AG09309 (cell line): ENCODE results near the gene QSER1.

Experiments used
- DNase-seq: peaks from one replicate; pipeline ENCODE4 v3.0.0-alpha.2; 2010; ENCODE audit warnings: low read depth
- H3K4me3 ChIP-seq: 2 replicates; pipeline ENCODE4 v1.5.1; 2011; ENCODE audit warnings: mild to moderate bottlenecking, low read depth, low read length, moderate library complexity; ENCODE audit not compliant: control insufficient read depth
- TF ChIP-seq, protein P1 (sequence below): IDR thresholded peaks from 2 replicates; pipeline ENCODE4 v1.5.1; 2011; ENCODE audit warnings: mild to moderate bottlenecking, low read depth, low read length, inconsistent platforms; ENCODE audit not compliant: insufficient read depth, control insufficient read depth; ENCODE audit errors: missing control alignments

Gene QSER1

DNA sequence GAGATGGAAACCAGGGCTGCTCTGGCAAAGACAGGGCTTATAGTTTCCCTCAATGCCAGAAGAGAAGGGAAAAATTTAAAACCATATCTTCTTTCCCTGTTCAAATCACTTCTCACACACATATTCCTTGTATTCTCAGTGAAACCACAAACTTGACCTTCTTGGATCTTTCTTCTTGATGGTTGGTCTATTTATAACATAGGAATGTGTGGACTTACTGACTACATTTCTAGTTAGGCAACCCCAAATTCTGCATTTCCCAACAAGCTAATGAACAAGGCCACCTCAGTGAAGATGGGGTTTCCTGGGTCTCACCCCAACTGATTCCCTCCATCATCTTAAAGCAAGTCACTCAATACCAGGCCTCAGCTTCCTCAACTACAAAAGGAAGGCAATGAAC is 3.8 kb upstream of the QSER1 start:
- TF ChIP-seq, protein P1, sequence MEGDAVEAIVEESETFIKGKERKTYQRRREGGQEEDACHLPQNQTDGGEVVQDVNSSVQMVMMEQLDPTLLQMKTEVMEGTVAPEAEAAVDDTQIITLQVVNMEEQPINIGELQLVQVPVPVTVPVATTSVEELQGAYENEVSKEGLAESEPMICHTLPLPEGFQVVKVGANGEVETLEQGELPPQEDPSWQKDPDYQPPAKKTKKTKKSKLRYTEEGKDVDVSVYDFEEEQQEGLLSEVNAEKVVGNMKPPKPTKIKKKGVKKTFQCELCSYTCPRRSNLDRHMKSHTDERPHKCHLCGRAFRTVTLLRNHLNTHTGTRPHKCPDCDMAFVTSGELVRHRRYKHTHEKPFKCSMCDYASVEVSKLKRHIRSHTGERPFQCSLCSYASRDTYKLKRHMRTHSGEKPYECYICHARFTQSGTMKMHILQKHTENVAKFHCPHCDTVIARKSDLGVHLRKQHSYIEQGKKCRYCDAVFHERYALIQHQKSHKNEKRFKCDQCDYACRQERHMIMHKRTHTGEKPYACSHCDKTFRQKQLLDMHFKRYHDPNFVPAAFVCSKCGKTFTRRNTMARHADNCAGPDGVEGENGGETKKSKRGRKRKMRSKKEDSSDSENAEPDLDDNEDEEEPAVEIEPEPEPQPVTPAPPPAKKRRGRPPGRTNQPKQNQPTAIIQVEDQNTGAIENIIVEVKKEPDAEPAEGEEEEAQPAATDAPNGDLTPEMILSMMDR, result no peak
- no peak overlapping the region for H3K4me3 ChIP-seq
- DNase-seq, result peak; percentile 50

GRCh38 chr11:32890843-32891656 is 1.6 kb upstream of the QSER1 start:
- DNase-seq, result no peak
- TF ChIP-seq, protein P1, result no peak
- H3K4me3 ChIP-seq, result no peak overlapping the region

GRCh38 chr11:32891657-32892354 is 805 bp upstream of the QSER1 start:
- DNase-seq, result no peak
- H3K4me3 ChIP-seq, result peak overlapping the region; percentile 95
- TF ChIP-seq, protein P1, result no peak

DNA sequence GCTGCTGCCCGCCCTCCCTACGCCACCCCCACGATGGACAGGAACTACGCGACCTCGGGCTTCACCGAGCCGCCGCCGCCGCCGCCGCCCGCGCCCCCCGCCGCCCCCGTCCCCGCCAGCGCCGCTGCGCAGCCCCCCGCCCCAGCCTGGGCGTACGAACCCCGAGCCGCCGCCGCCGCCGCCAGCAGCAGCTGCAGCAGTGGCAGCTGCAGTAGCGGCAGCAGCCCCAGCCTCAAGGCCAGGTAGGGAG is 407 bp downstream of the QSER1 start:
- TF ChIP-seq, protein P1, result no peak
- peak overlapping the region; percentile 95 for H3K4me3 ChIP-seq
- DNase-seq, result no peak

DNA sequence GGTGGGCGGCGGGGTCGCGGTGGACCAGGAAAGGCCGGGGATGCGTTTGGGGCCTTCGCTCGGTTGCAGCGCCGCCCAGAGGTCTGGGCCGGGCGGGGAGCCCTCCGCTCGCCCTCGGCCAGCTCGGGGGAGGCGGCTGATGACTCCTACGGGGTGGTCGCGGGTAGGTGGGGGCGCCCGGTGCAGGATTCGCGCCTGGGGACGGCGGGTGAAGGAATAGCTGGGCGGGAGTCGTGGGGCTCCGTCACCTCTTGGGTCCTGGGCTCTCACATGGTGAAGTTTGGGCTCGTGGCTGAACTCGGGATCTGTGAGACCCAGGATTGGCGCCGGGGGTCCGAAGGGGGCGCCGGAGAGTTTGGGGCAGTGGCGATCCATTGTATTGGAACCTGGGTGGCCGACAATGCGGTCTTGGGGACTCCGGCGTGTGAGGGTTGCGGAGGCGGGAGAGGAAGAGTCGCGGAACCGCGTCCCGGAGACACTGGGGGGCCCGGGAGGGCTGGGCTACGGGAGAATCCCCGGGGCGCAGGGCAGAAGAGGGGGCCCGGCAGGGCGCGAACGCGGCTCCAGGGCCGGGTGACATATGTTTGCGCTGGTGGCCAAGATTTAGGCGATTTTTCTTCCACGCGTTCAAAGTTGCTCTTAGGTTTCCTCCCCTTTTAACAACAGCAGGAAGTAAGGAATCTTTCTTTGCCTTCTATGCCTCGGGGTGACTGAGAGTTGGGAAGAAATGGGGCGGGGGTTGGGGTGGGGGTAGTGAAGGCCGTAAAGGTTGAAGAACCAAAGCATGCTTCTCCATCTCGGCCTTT is 935 bp downstream of the QSER1 start:
- DNase-seq, result no peak
- TF ChIP-seq, protein P1, result peak; percentile 2
- peak overlapping the region; percentile 95 for H3K4me3 ChIP-seq

- peak; percentile 29 for DNase-seq
- peak overlapping the region; percentile 95 for H3K4me3 ChIP-seq
- TF ChIP-seq, protein P1, result no peak
Measured at GRCh38 chr11:32894149-32894827, 1.7 kb downstream of the QSER1 start.
